ENCODE measurements around the gene TOX2. TPM values are rescaled to one million over a fixed set of nuclear protein-coding genes. Genes with fewer than 3 reads are reported as not detected.

Gene TOX2
- total RNA-seq, 1 donor from 2014 or later: 4.7 TPM

DNA sequence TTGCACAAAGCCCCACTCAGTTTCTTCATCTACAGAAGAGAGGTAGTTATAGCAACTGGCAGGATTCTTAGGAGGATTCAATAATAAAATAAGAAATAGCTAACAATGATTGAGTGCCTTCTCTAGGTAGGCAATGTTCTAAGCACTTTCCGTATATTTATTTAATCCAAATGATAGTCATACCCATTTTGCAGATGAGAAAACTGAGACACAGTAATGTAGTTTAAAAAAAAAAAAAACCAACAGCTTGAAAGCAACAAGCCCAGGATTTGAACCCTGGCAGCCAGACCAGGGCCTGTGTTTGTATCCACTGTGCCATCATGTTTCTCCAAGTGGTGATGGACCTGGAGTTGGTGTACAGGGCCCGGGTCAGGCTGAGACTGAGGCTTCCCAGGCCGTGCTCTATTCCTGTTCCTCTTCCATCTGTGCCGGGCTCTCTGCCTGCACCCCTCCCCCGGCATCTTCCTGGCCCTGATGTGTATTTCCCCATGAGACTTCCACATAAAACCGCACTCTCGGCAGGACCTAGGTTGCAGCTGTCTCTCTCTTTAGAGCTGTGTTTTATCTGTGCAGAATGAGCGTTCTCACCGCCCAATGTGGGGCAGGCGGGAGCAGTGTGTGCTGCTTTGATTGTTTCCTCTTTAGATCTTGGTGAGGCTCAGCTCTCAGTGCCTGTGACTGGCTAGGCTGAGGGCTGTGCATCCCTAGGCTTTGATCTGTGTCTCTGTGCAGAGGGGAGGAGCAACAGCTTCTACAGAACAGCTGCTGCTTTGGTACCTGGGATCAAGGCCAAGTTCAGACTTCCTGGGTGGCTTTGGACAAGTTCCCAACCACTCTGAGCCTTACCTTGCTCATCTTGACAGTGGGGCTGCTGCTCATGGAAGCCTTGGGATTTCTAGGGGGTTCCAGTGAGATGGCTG, 49.5 kb downstream of the TOX2 start:
- no peak for DNase-seq (ENCODE audit: extremely low spot score, unreplicated experiment)
- Mint-ChIP-seq H3K36me3 (no peaks in the 10 kb centered on the region), H3K4me1 (ENCODE audit: unreplicated experiment) (peaks cover 6% of the 10 kb centered on the region), H3K9me3 (no peaks in the 10 kb centered on the region), H3K27me3 (peaks cover 6% of the 10 kb centered on the region), H3K27ac (no peak overlapping the region), H3K4me3 (no peak overlapping the region)
- TF ChIP-seq CTCF (conservative IDR thresholded peaks at IDR 0.05): no peak

DNA sequence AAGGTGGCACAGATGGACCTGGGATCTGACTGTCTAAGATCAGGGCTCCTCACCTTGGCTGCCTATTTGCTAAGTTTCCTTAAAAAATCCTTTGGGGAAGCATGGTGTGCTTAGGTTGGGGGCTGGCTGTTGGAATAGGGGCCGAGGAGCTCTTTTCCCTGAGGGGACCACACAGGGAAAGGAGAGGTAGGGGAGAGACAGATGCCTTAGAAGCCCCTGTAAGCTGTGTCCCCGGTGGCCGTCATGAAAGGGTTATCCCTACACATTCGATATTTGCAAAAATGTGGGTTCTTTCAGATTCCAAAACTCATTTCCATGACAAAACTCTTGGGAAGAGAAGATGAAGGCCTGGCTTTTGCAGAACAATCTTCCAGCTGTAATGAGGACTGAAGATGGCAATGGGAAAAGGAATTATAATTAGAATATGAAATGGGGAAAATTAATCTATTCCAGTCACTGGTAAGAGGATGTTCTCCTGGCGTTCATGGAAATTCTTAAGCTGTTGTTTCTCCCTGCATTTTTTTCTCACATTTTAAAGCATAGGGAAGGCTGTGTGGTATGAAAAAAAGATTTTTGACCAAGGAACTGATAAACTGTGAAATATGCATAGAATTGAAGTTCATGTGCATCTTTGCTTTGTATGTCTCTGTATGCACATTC, 53.8 kb downstream of the TOX2 start:
- no peaks in the 10 kb centered on the region for H3K36me3 Mint-ChIP-seq
- H3K27me3 Mint-ChIP-seq: peaks cover 12% of the 10 kb centered on the region

DNA sequence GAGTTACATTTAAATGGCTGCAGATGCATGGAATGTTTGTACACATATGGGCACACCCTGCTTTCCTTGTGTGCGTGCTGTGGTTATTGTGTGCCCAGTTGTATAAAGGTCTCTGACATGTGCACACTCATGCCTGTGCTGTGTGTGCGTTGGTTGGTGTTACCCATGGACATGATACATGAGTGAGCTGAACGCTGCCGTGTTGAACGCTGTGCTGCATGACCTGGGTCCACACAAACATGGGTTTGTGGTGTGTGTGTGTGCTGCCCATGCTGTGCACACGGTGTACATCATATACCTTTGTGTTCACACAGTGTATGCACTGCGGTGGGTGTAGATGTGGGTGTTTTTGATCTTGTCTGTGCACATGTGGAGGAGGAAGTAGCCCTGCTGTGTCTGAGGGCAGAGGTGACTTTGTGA, 54.4 kb downstream of the TOX2 start:
- no peaks in the 10 kb centered on the region for H3K9me3 Mint-ChIP-seq
- TF ChIP-seq CTCF (conservative IDR thresholded peaks at IDR 0.05): no peak
- H3K4me3 Mint-ChIP-seq: no peak overlapping the region
- H3K27ac Mint-ChIP-seq: no peak overlapping the region
- no peaks in the 10 kb centered on the region for H3K36me3 Mint-ChIP-seq
- DNase-seq (ENCODE audit: extremely low spot score, unreplicated experiment): no peak
- no peaks in the 10 kb centered on the region for H3K4me1 Mint-ChIP-seq (ENCODE audit: unreplicated experiment)
- peaks cover 14% of the 10 kb centered on the region for H3K27me3 Mint-ChIP-seq

More for the DNA sequence above, 53.8 kb downstream of the TOX2 start:
- no peak overlapping the region for H3K4me3 Mint-ChIP-seq
- no peak overlapping the region for H3K27ac Mint-ChIP-seq
- no peaks in the 10 kb centered on the region for H3K9me3 Mint-ChIP-seq
- DNase-seq (ENCODE audit: extremely low spot score, unreplicated experiment): no peak
- TF ChIP-seq CTCF (conservative IDR thresholded peaks at IDR 0.05): no peak
- no peaks in the 10 kb centered on the region for H3K4me1 Mint-ChIP-seq (ENCODE audit: unreplicated experiment)

GRCh38 chr20:43969501-43970182, 55.0 kb downstream of the TOX2 start:
- no peak for DNase-seq (ENCODE audit: extremely low spot score, unreplicated experiment)
- Mint-ChIP-seq H3K4me3 (no peak overlapping the region), H3K27me3 (peaks cover 14% of the 10 kb centered on the region), H3K9me3 (no peaks in the 10 kb centered on the region), H3K36me3 (no peaks in the 10 kb centered on the region), H3K27ac (no peak overlapping the region), H3K4me1 (ENCODE audit: unreplicated experiment) (no peaks in the 10 kb centered on the region)
- TF ChIP-seq CTCF (conservative IDR thresholded peaks at IDR 0.05): no peak

DNA sequence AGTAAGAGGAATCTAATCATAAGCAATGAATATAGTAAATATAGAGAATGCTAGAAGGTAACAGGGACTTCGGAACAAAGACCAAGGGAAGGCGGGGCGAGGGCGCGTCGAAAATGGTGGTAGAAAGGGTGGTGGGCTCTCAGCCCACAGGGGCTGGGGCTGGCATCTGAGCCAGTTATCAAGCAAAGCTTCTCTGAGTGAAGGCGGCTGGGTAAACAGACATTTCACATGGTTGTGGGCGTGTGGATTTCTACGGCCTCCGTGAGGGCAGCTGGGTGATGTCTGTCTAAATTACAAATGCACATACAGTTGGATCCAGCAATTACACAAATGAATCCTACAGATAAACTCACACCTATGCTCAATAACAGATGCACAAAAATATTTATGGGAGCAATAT, 56.6 kb downstream of the TOX2 start:
- H3K9me3 Mint-ChIP-seq: no peaks in the 10 kb centered on the region
- no peak for DNase-seq (ENCODE audit: extremely low spot score, unreplicated experiment)
- H3K4me1 Mint-ChIP-seq (ENCODE audit: unreplicated experiment): no peaks in the 10 kb centered on the region
- no peak overlapping the region for H3K4me3 Mint-ChIP-seq
- peaks cover 14% of the 10 kb centered on the region for H3K27me3 Mint-ChIP-seq
- H3K36me3 Mint-ChIP-seq: no peaks in the 10 kb centered on the region
- TF ChIP-seq CTCF (conservative IDR thresholded peaks at IDR 0.05): no peak
- H3K27ac Mint-ChIP-seq: no peak overlapping the region
